ENCODE measurements around the gene ARMH3. TPM values are rescaled to one million over a fixed set of nuclear protein-coding genes. Genes with fewer than 3 reads are reported as not detected.

Gene ARMH3
- total RNA-seq, 4 donors from 2014 or later: 11.9 to 18.4 (median 17.9) TPM

GRCh38 chr10:101848408-101848807, 207.6 kb downstream of the ARMH3 start:
- TF ChIP-seq, protein P1, sequence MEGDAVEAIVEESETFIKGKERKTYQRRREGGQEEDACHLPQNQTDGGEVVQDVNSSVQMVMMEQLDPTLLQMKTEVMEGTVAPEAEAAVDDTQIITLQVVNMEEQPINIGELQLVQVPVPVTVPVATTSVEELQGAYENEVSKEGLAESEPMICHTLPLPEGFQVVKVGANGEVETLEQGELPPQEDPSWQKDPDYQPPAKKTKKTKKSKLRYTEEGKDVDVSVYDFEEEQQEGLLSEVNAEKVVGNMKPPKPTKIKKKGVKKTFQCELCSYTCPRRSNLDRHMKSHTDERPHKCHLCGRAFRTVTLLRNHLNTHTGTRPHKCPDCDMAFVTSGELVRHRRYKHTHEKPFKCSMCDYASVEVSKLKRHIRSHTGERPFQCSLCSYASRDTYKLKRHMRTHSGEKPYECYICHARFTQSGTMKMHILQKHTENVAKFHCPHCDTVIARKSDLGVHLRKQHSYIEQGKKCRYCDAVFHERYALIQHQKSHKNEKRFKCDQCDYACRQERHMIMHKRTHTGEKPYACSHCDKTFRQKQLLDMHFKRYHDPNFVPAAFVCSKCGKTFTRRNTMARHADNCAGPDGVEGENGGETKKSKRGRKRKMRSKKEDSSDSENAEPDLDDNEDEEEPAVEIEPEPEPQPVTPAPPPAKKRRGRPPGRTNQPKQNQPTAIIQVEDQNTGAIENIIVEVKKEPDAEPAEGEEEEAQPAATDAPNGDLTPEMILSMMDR (IDR thresholded peaks at IDR 0.05; ENCODE audit: low read depth): no peak

- TF ChIP-seq, protein P1 (IDR thresholded peaks at IDR 0.05; ENCODE audit: low read depth): no peak
These were observed 210.1 kb downstream of the ARMH3 start for GRCh38 chr10:101845893-101846292.

- TF ChIP-seq, protein P1 (IDR thresholded peaks at IDR 0.05; ENCODE audit: low read depth): no peak
These were observed 212.6 kb downstream of the ARMH3 start, which contains the start of gene KCNIP2 for GRCh38 chr10:101843032-101844021. KCNIP2 (minus strand) TSS chr10:101843800; CDS start chr10:101843568, 232 bp downstream.

- TF ChIP-seq, protein P1 (IDR thresholded peaks at IDR 0.05; ENCODE audit: low read depth): no peak
These were observed 214.1 kb downstream of the ARMH3 start for GRCh38 chr10:101841826-101842225.

- TF ChIP-seq, protein P1 (IDR thresholded peaks at IDR 0.05; ENCODE audit: low read depth): no peak
These were observed 215.1 kb downstream of the ARMH3 start for GRCh38 chr10:101840741-101841453.

GRCh38 chr10:101840102-101840684, 215.8 kb downstream of the ARMH3 start:
- TF ChIP-seq, protein P1 (IDR thresholded peaks at IDR 0.05; ENCODE audit: low read depth): no peak
